K562 (cell line): ENCODE measurements around the gene PAFAH1B2. TPM values are rescaled to one million over a fixed set of nuclear protein-coding genes. Genes with fewer than 3 reads are reported as not detected.

Experiments
- ARHGAP35 ChIP-seq: fragments of 450-650 bp; IDR thresholded peaks from 2 replicates; pipeline ENCODE4 v1.6.1; 2018; ENCODE audit not compliant: partially characterized antibody
- CBX3 ChIP-seq, 2 experiments: IDR thresholded peaks; 1 replicate in 1 of 2; 2 replicates in 1 of 2; pipeline ENCODE4 v1.6.1; 2012; ENCODE audit warnings: inconsistent platforms in 2 of 2, low read length in 2 of 2, borderline replicate concordance in 1 of 2, control low read depth in 1 of 2
- DNMT1 ChIP-seq: fragments of 450-650 bp; IDR thresholded peaks from 2 replicates; pipeline ENCODE4 v1.6.1; 2016; ENCODE audit warnings: antibody characterized with exemption, mild to moderate bottlenecking
- HDAC3 ChIP-seq: fragments of 450-650 bp; IDR thresholded peaks from 2 replicates; pipeline ENCODE4 v1.6.1; 2018; ENCODE audit warnings: borderline replicate concordance, mild to moderate bottlenecking, moderate library complexity; ENCODE audit not compliant: partially characterized antibody
- IFI16 ChIP-seq: fragments of 250-450 bp; sonication (Bioruptor Pico); IDR thresholded peaks from 2 replicates; pipeline ENCODE4 v2.1.2; 2022; ENCODE audit warnings: mild to moderate bottlenecking, inconsistent platforms
- KLF10 ChIP-seq: fragments of 250-450 bp; sonication (Bioruptor Pico); IDR thresholded peaks from 2 replicates; pipeline ENCODE4 v1.6.1; 2021; ENCODE audit warnings: matching md5 sums
- MTF1 ChIP-seq: fragments of 250-450 bp; sonication (Bioruptor Pico); IDR thresholded peaks from 2 replicates; pipeline ENCODE4 v1.9.0; 2021; ENCODE audit warnings: moderate library complexity, mild to moderate bottlenecking, inconsistent platforms, borderline replicate concordance
- NEUROD1 ChIP-seq: fragments of 150-350 bp; IDR thresholded peaks from 2 replicates; pipeline ENCODE4 v1.6.1; 2014; ENCODE audit warnings: borderline replicate concordance, low read length, low read depth; ENCODE audit not compliant: partially characterized antibody
- NFE2L1 ChIP-seq: fragments of 450-650 bp; IDR thresholded peaks from 2 replicates; pipeline ENCODE4 v1.6.1; 2016; ENCODE audit warnings: missing genetic modification characterization, low read depth, mild to moderate bottlenecking, missing compliant biosample characterization, moderate library complexity, borderline replicate concordance
- POLR3A ChIP-seq: IDR thresholded peaks from 2 replicates; pipeline ENCODE4 v1.6.1; 2011; ENCODE audit warnings: borderline replicate concordance, mild to moderate bottlenecking, moderate library complexity; ENCODE audit not compliant: insufficient read length, insufficient read depth; ENCODE audit errors: extremely low read depth
- PURB ChIP-seq: sonication (generic); formaldehyde crosslinking; IDR thresholded peaks from 2 replicates; pipeline ENCODE4 v1.9.0; 2021; ENCODE audit warnings: low read depth, mild to moderate bottlenecking, missing genetic modification reagents
- SMARCA4 ChIP-seq: fragments of 450-650 bp; IDR thresholded peaks from 2 replicates; pipeline ENCODE4 v1.6.1; 2016
- ZKSCAN3 ChIP-seq: fragments of 250-450 bp; sonication (Bioruptor Pico); IDR thresholded peaks from 2 replicates; pipeline ENCODE4 v1.4.0; 2020
- ZNF583 ChIP-seq: fragments of 250-450 bp; sonication (Bioruptor Pico); IDR thresholded peaks from 2 replicates; pipeline ENCODE4 v1.4.0; 2020
- ZNF592 ChIP-seq: fragments of 450-650 bp; IDR thresholded peaks from 2 replicates; pipeline ENCODE4 v1.6.1; 2017; ENCODE audit warnings: antibody characterized with exemption, mild to moderate bottlenecking
- polyA plus RNA-seq, 8 experiments: library from polyadenylated mRNA; depleted of rRNA in 4 of 8; stranded (reverse) in 5 of 8; unstranded in 3 of 8; fragments of >200 nt; fragmentation: Nextera tagmentation in 2 of 8; fragmentation: Illumina TruSeq in 1 of 8; extraction: Ambion mirVana in 2 of 8; extraction: Trizol in 1 of 8; gene quantifications; 2 replicates each; pipeline versions ENCODE4 v1.2.1 to v1.2.3, GENCODE V29; 2011 to 2014; ENCODE audit warnings: inconsistent platforms in 1 of 8, missing spikeins in 1 of 8
- total RNA-seq, 7 experiments: library from RNA; depleted of rRNA in 6 of 7; stranded (reverse); fragments of >200 nt in 6 of 7; fragmentation: Illumina TruSeq in 2 of 7; extraction: Trizol in 2 of 7; gene quantifications; 2 replicates each; pipeline versions ENCODE4 v1.2.1 to v1.2.3, GENCODE V29; 2011 to 2021; ENCODE audit warnings: low replicate concordance in 1 of 7
- TF ChIP-seq, protein P1 (sequence below): conservative IDR thresholded peaks from 2 replicates; pipeline ENCODE4 v1.6.1; 2011; ENCODE audit warnings: low read depth, mild to moderate bottlenecking, low read length; ENCODE audit not compliant: control insufficient read depth
- TF ChIP-seq, protein P2 (sequence below): sonication (generic); formaldehyde crosslinking; IDR thresholded peaks from 2 replicates; pipeline ENCODE4 v1.8.0; 2022; ENCODE audit warnings: mild to moderate bottlenecking, low read depth, missing genetic modification reagents
- TF ChIP-seq, protein P3 (sequence below): fragments of 450-650 bp; formaldehyde crosslinking; IDR thresholded peaks from 2 replicates; pipeline ENCODE4 v1.4.0; 2020; ENCODE audit warnings: mild to moderate bottlenecking, moderate library complexity
- TF ChIP-seq, protein P4 (sequence below): sonication (generic); formaldehyde crosslinking; IDR thresholded peaks from 2 replicates; pipeline ENCODE4 v1.8.0; 2023; ENCODE audit warnings: mild to moderate bottlenecking, missing genetic modification reagents

The PAFAH1B2 gene
- total and polyA plus RNA-seq, 9 of the 15 experiments (the other 6 are each of a cell fraction or from before 2014, with no cell fraction given), result 27.8 to 94.7 (median 64.9) TPM

- TF ChIP-seq, protein P1, sequence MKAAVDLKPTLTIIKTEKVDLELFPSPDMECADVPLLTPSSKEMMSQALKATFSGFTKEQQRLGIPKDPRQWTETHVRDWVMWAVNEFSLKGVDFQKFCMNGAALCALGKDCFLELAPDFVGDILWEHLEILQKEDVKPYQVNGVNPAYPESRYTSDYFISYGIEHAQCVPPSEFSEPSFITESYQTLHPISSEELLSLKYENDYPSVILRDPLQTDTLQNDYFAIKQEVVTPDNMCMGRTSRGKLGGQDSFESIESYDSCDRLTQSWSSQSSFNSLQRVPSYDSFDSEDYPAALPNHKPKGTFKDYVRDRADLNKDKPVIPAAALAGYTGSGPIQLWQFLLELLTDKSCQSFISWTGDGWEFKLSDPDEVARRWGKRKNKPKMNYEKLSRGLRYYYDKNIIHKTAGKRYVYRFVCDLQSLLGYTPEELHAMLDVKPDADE, result peak; percentile 61
- TF ChIP-seq NFE2L1 (tag) (no peak), ARHGAP35 (no peak), CBX3 (IDR thresholded peaks at IDR 0.05; ENCODE audit: borderline replicate concordance in 1 of 2, low read length in 2 of 2) (peak in 1 of 2 experiments; percentile 43; a peak in 1 of 3 replicates), KLF10 (CRISPR knock-in tag) (no peak), HDAC3 (no peak), SMARCA4 (no peak), DNMT1 (no peak), ZKSCAN3 (CRISPR knock-in tag) (no peak), ZNF583 (CRISPR knock-in tag) (no peak), POLR3A (no peak), NEUROD1 (peak; percentile 36), ZNF592 (peak; percentile 54), PURB (CRISPR knock-in tag) (no peak), IFI16 (CRISPR knock-in tag) (no peak), MTF1 (CRISPR knock-in tag) (no peak)
- TF ChIP-seq, protein P2, sequence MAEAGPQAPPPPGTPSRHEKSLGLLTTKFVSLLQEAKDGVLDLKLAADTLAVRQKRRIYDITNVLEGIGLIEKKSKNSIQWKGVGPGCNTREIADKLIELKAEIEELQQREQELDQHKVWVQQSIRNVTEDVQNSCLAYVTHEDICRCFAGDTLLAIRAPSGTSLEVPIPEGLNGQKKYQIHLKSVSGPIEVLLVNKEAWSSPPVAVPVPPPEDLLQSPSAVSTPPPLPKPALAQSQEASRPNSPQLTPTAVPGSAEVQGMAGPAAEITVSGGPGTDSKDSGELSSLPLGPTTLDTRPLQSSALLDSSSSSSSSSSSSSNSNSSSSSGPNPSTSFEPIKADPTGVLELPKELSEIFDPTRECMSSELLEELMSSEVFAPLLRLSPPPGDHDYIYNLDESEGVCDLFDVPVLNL (CRISPR knock-in tag), result no peak
- TF ChIP-seq, protein P3, sequence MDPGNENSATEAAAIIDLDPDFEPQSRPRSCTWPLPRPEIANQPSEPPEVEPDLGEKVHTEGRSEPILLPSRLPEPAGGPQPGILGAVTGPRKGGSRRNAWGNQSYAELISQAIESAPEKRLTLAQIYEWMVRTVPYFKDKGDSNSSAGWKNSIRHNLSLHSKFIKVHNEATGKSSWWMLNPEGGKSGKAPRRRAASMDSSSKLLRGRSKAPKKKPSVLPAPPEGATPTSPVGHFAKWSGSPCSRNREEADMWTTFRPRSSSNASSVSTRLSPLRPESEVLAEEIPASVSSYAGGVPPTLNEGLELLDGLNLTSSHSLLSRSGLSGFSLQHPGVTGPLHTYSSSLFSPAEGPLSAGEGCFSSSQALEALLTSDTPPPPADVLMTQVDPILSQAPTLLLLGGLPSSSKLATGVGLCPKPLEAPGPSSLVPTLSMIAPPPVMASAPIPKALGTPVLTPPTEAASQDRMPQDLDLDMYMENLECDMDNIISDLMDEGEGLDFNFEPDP (CRISPR knock-in tag), result no peak
- TF ChIP-seq, protein P4, sequence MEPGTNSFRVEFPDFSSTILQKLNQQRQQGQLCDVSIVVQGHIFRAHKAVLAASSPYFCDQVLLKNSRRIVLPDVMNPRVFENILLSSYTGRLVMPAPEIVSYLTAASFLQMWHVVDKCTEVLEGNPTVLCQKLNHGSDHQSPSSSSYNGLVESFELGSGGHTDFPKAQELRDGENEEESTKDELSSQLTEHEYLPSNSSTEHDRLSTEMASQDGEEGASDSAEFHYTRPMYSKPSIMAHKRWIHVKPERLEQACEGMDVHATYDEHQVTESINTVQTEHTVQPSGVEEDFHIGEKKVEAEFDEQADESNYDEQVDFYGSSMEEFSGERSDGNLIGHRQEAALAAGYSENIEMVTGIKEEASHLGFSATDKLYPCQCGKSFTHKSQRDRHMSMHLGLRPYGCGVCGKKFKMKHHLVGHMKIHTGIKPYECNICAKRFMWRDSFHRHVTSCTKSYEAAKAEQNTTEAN (CRISPR knock-in tag), result no peak
Observed at GRCh38 chr11:117143871-117144476, at the start of gene PAFAH1B2 (continued).
